K562 treated with DMSO at 1 percent for 12 hours (cell line): ENCODE data around the gene GPR15. TPM values are rescaled to one million over a fixed set of nuclear protein-coding genes. Genes with fewer than 3 reads are reported as not detected.

ENCODE experiments used
- total RNA-seq: library from RNA; unstranded; fragments of 300-600 nt; gene quantifications from 2 replicates; pipeline ENCODE4 v1.2.3, GENCODE V29; 2022; ENCODE audit not compliant: insufficient read depth

Gene GPR15
- total RNA-seq: not detected in 2 replicates

DNA sequence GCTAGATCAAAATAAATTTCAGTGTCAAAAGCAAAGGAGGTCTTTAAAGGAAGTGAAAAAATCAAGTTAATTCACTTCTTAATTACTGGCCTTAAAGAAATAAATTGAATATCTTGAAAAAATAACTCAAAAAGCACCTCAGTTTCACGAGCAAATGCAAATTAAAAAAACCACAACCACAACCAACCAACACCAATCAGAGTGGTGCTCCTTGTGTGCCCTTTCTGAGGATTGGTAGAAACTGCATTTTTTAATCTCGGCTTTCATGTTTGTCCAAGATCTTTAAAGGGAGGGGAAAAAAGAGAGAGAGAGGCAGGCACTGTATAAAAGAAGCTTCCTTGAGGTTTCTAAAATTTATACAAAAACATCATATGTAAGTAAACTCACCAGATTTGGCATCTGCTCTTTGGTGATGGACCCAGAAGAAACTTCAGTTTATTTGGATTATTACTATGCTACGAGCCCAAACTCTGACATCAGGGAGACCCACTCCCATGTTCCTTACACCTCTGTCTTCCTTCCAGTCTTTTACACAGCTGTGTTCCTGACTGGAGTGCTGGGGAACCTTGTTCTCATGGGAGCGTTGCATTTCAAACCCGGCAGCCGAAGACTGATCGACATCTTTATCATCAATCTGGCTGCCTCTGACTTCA, at the start of gene GPR15:
Gene GPR15, plus strand, starts transcription at position 357 of the 653 bp plus-strand sequence. Its CDS starts 56 bp downstream, at position 413.

DNA sequence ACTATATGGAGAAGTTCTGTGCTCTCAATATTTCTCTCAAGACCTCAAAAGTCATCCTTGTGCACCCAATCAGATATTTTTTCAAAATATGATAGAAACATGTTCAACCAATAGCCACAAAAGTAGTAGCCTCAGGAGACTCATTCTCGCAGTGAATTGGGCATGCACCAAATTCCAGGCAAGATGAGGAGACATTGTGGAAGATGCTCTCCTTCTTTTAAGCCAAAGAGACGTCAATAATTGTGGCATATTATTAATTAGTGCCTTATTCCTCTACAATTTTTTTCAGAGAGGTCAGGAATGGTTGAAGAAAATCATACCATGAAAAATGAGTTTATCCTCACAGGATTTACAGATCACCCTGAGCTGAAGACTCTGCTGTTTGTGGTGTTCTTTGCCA, 34.4 kb upstream of the GPR15 start, which contains the start of gene OR5K2:
Gene OR5K2, plus strand, starts transcription at position 301 of the 400 bp plus-strand sequence. Its CDS starts 0 bp downstream, at position 301.

DNA sequence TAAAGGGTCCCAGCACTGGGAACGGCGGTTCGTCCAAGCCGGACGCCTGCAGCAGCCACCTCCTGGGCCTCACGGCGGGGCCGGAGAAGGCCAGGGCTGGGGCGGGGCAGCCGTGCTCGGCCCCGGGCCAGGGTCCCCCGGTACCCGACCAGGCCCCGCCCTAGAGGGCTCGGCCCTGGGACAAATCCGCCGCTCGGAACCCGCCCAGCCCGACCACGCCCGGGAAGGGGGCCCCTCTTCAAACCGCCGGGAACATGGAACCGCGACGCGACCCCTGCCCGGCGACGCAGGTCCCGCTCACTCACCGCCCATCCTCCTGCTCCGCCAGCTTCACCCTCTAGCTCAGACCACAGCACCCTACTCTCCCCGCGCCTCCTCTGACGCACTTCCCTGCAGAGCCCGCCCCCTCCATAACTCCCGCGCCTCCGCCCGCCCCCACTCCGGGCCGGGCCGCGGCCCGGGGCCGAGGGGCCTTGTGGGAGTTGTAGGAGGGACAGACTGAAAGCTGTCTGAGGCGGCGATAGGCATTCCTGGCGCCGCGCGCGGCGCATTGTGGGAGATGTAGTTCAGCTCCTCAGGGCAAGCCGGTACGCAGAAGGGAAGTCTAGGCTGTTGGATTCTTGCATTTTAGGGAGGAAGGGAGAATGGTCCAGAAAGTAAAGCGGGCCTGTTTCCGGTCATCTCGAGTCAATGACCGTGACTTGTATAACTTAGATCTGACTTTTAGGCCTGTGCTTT, 9.1 kb upstream of the GPR15 start, which contains the start of gene CLDND1:
Gene CLDND1, minus strand, starts transcription at position 359 of the 738 bp plus-strand sequence. CDS start 1,478 bp downstream, outside the sequence.

Other genes starting within 250 kb of the GPR15 start
- not detected in 2 replicates for gene OR5H2, start 249.5 kb upstream of the GPR15 start, total RNA-seq
- gene OR5K4, start 178.1 kb upstream of the GPR15 start, total RNA-seq: not detected in 2 replicates
- gene OR5K3, start 141.3 kb upstream of the GPR15 start, total RNA-seq: not detected in 2 replicates
- gene OR5K1, start 68.8 kb upstream of the GPR15 start, total RNA-seq: not detected in 2 replicates
- gene OR5K2, start 34.3 kb upstream of the GPR15 start, total RNA-seq: not detected in 2 replicates
- gene CLDND1, start 9.1 kb upstream of the GPR15 start, total RNA-seq: 25.5 and 56.1 TPM in 2 replicates
- gene CPOX, start 61.6 kb downstream of the GPR15 start, total RNA-seq: 12.5 and 22.4 TPM in 2 replicates
- 0.56 TPM in 1 of 2 replicates, not detected in the other for gene ST3GAL6, start 231.4 kb downstream of the GPR15 start, total RNA-seq